ENCODE measurements around the gene IARS1. TPM values are rescaled to one million over a fixed set of nuclear protein-coding genes. Genes with fewer than 3 reads are reported as not detected.

The IARS1 gene
- total RNA-seq (2013; cell fraction: nucleolus; rRNA removed), result 644 and 645 TPM in 2 replicates
- total RNA-seq (2014; rRNA removed) (192 and 241 TPM in 2 replicates), total RNA-seq (2014; rRNA removed; fragmentation: Illumina TruSeq; extraction: Trizol) (227 and 229 TPM in 2 replicates), total RNA-seq (2021) (140 and 144 TPM in 2 replicates), polyA plus RNA-seq (2011; rRNA removed) (80.0 and 83.1 TPM in 2 replicates), polyA plus RNA-seq (2014; fragmentation: Illumina TruSeq; extraction: Trizol) (162 and 188 TPM in 2 replicates), polyA plus RNA-seq (2014; fragmentation: Nextera tagmentation; extraction: Ambion mirVana) (10 to 100 TPM; 71.0 to 78.8 TPM), polyA plus RNA-seq (2014; rRNA removed) (92.4 and 98.0 TPM in 2 replicates), polyA plus RNA-seq (2016; fragmentation: Nextera tagmentation; extraction: Ambion mirVana) (100 to 1,000 TPM; 180 to 196 TPM), polyA minus RNA-seq (2011; rRNA and poly(A)+ RNA removed) (117 and 174 TPM in 2 replicates), Bru-seq, nascent RNA (percentile 92 among the genes with signal in this experiment), BruChase-seq, experiment 1, labeled RNA remaining after a 6-hour chase (percentile 94 among the genes with signal in this experiment), BruChase-seq, experiment 2, labeled RNA remaining after a 2-hour chase (percentile 94 among the genes with signal in this experiment)
- polyA plus RNA-seq (2011; ENCODE audit: low read depth), result 64.1 TPM
- 59.8 and 75.8 TPM in 2 replicates for polyA plus RNA-seq (2011; cell fraction: cytosol; rRNA removed)
- 172 and 185 TPM in 2 replicates for polyA plus RNA-seq (2011; cell fraction: nucleus; rRNA removed)
- 64.6 and 85.2 TPM in 2 replicates for polyA plus RNA-seq (2012)
- polyA minus RNA-seq (2011; cell fraction: cytosol; rRNA and poly(A)+ RNA removed), result 62.0 and 67.0 TPM in 2 replicates
- 107 and 146 TPM in 2 replicates for polyA minus RNA-seq (2011; cell fraction: nucleus; rRNA and poly(A)+ RNA removed)
- long read RNA-seq, experiment 1, full-length matches to known transcripts, result 13 of 71 reads
- long read RNA-seq, experiment 1, partial matches to known transcripts, result 33 of 71 reads
- long read RNA-seq, experiment 1, other reads (novel, unspliced or antisense), result 25 of 71 reads
- long read RNA-seq, experiment 2, full-length matches to known transcripts, result 1 of 302 reads
- long read RNA-seq, experiment 2, partial matches to known transcripts, result 198 of 302 reads
- long read RNA-seq, experiment 2, other reads (novel, unspliced or antisense), result 103 of 302 reads

GRCh38 chr9:92293452-92294296 lies at the start of gene IARS1:
Gene IARS1 (minus strand): TSS chr9:92293697. CDS start chr9:92289419, 4,278 bp downstream.
- peaks cover 0 to 14% of the 10 kb centered on the region in 2 experiments; a peak in 3 of 4 replicates for H3K36me3 ChIP-seq (ENCODE audit: control insufficient read depth in 2 of 2, insufficient read depth in 2 of 2, low read length in 1 of 2)
- intact Hi-C loops (cut with micrococcal nuclease; ENCODE audit: unreplicated experiment) (no loop called here), in situ Hi-C loops (cut with MboI) (no loop called here)
- H3K4me1 ChIP-seq (ENCODE audit: control insufficient read depth, insufficient read depth, low read length), result peaks cover 14% of the 10 kb centered on the region
- ChIA-PET CTCF (interaction anchor here (0.7 to 2.3 kb wide), 2 partner anchors 155 kb away, joined by 3 to 6 read pairs; no protein-coding TSS in a partner anchor), SMC1A (ENCODE audit: uncharacterized antibody, unreplicated experiment) (no interaction called here), POLR2A (no interaction called here), RAD21 (ENCODE audit: unreplicated experiment) (no interaction called here)
- peak within 1 kb of the TSS; percentile 71 for H3K27ac ChIP-seq (ENCODE audit: control insufficient read depth, insufficient read depth)
- ATAC-seq, result peak; percentile 97
- H4K20me1 ChIP-seq (ENCODE audit: control insufficient read depth, insufficient read depth), result no peaks in the 10 kb centered on the region
- TSS peak; percentile 96 for BruUV-seq (replicated peaks)
- peak within 1 kb of the TSS; percentile 85 for H3K4me3 ChIP-seq
- peak; percentile 89 for FAIRE-seq
- DNase-seq (ENCODE audit: low read depth, low spot score), result peak; percentile 97
- H3K79me2 ChIP-seq (ENCODE audit: control insufficient read depth, insufficient read depth, low read length), result peaks cover 59% of the 10 kb centered on the region
- H3K27me3 ChIP-seq (replicated peaks in 1 of 2; ENCODE audit: control insufficient read depth in 2 of 2, insufficient read depth in 2 of 2, low read length in 1 of 2), result no peaks in the 10 kb centered on the region
- H3K9ac ChIP-seq (ENCODE audit: control insufficient read depth, insufficient read depth, low read length), result peak within 1 kb of the TSS; percentile 88
- under 1% methylated on average over 63 of the region's 63 CpGs for WGBS (ENCODE audit: insufficient coverage, insufficient replicate concordance, low lambda C conversion rate, missing lambda C conversion rate)
- peak within 1 kb of the TSS; percentile 77 for H2AFZ ChIP-seq (ENCODE audit: control insufficient read depth, low read depth, low read length)
- H3K9me3 ChIP-seq (replicated peaks; ENCODE audit: control insufficient read depth, insufficient read depth, low read length), result no peaks in the 10 kb centered on the region
- peak within 1 kb of the TSS; percentile 97 for H3K4me2 ChIP-seq (ENCODE audit: control insufficient read depth, insufficient read depth)
- TF ChIP-seq CEBPB (IDR thresholded peaks at IDR 0.05; ENCODE audit: borderline replicate concordance in 1 of 2, low read depth in 2 of 2, low read length in 2 of 2), result peak in 1 of 2 experiments; percentile 97; a peak in 2 of 4 replicates
- peak; percentile 31; the same call in 1 of the 2 replicates for TF ChIP-seq NFIC (IDR thresholded peaks at IDR 0.05; ENCODE audit: low read depth, low read length)
- TF ChIP-seq PAX8 (IDR thresholded peaks at IDR 0.05), result no peak
- TF ChIP-seq JUND (IDR thresholded peaks at IDR 0.05; ENCODE audit: low read depth, low read length), result no peak; the same call in none of the 2 replicates
- peak; percentile 70 for TF ChIP-seq ZNF24 (IDR thresholded peaks at IDR 0.05)
- peak; percentile 97 for TF ChIP-seq POLR2AphosphoS5 (IDR thresholded peaks at IDR 0.05; ENCODE audit: low read length)
- no peak for TF ChIP-seq SREBF2 (IDR thresholded peaks at IDR 0.05; ENCODE audit: low read length)
- TF ChIP-seq HDAC2 (IDR thresholded peaks at IDR 0.05), result no peak
- no peak for TF ChIP-seq ESRRA (IDR thresholded peaks at IDR 0.05; ENCODE audit: low read length)
- TF ChIP-seq MAX (IDR thresholded peaks at IDR 0.05; ENCODE audit: low read depth, low read length), result peak; percentile 100
- peak; percentile 86 for TF ChIP-seq NFYA (IDR thresholded peaks at IDR 0.05; ENCODE audit: borderline replicate concordance, low read depth, low read length)
- no peak for TF ChIP-seq KDM1A (IDR thresholded peaks at IDR 0.05; ENCODE audit: borderline replicate concordance)
- no peak for TF ChIP-seq EZH2 (IDR thresholded peaks at IDR 0.05; ENCODE audit: borderline replicate concordance, control insufficient read depth, low read depth, low read length)
- TF ChIP-seq NKRF (conservative IDR thresholded peaks at IDR 0.05), result peak; percentile 95
- TF ChIP-seq SUZ12 (IDR thresholded peaks at IDR 0.05; ENCODE audit: unreplicated experiment), result no peak
- peak; percentile 99 for TF ChIP-seq NFYB (IDR thresholded peaks at IDR 0.05; ENCODE audit: insufficient read depth, low read depth, low read length)
